ENCODE data around the gene TMPRSS13. TPM values are rescaled to one million over a fixed set of nuclear protein-coding genes. Genes with fewer than 3 reads are reported as not detected.

The TMPRSS13 gene
- total and polyA plus RNA-seq, 9 of the 15 experiments (the other 6 are each of a cell fraction or from before 2014, with no cell fraction given) = 0.11 to 0.29 (median 0.15) TPM

- TF ChIP-seq MBD1 (CRISPR knock-in tag; IDR thresholded peaks at IDR 0.05) (no peak), ZSCAN32 (CRISPR knock-in tag; IDR thresholded peaks at IDR 0.05) (0 out of 2 replicates have a peak, but pooled peaks have one; percentile 58), ZNF696 (CRISPR knock-in tag; conservative IDR thresholded peaks at IDR 0.05) (no peak), NFXL1 (CRISPR knock-in tag; IDR thresholded peaks at IDR 0.05) (no peak), SMARCE1 (IDR thresholded peaks at IDR 0.05) (peak; percentile 80), CEBPG (CRISPR knock-in tag; IDR thresholded peaks at IDR 0.05) (no peak), CEBPG (tag; conservative IDR thresholded peaks at IDR 0.05 in 1 of 2, IDR thresholded peaks at IDR 0.05 in 1 of 2) (no peak; a peak in 1 of 4 replicates), SNIP1 (IDR thresholded peaks at IDR 0.05; ENCODE audit: low read depth) (no peak), MEIS2 (IDR thresholded peaks at IDR 0.05; ENCODE audit: partially characterized antibody) (no peak), ZBTB9 (CRISPR knock-in tag; IDR thresholded peaks at IDR 0.05) (no peak), RFX1 (IDR thresholded peaks at IDR 0.05) (no peak), CBX8 (IDR thresholded peaks at IDR 0.05; ENCODE audit: borderline replicate concordance, extremely low read depth, low read depth, low read length, poor library complexity, severe bottlenecking) (no peak), BRD9 (IDR thresholded peaks at IDR 0.05; ENCODE audit: low read depth, partially characterized antibody) (peak; percentile 77), REST (IDR thresholded peaks at IDR 0.05; ENCODE audit: borderline replicate concordance) (peak; percentile 88), REST (CRISPR knock-in tag; IDR thresholded peaks at IDR 0.05; ENCODE audit: low read depth) (no peak)
These were observed 17.8 kb upstream of the TMPRSS13 start (continued) for GRCh38 chr11:117946842-117947526.

Data from K562 (cell line).